Measurements from ENCODE around the gene SIM2.

SIM2 gene

DNA sequence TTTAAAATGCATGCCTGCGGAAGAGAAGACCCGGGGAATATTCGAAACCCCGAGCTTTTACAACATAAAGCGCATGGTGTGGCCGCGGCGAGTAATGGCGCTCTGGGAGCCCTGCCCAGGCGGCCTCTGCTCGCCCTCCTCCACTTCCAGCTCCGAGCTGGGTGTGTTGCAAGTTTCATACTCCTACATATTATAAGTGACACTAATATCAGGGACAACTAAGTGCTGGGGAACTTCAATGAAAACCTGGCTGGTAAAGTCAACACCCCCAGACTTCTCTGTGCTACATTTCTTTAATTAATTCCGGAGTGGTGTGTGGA, 11.8 kb downstream of the SIM2 start:
- no peak for DNase-seq (ENCODE audit: low spot score)

DNA sequence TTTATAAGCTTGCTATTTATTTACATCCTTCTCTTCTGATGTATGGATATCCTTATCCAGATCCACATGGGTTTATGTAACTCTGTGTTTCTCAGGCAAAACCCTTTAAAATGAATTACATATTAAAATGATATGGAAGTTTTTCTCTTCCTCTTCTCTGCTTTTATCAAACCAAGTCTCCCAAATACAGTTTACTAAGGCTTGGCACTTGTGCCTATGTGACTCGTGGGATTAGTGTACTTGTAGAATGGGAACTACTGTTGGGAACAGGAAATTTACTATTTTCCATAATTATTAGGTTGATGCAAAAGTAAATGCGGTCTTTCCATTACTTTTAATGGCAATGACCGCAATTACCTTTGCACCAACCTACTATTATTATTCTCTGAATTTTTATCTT, 14.8 kb downstream of the SIM2 start:
- DNase-seq (ENCODE audit: low spot score): peak; percentile 17

DNA sequence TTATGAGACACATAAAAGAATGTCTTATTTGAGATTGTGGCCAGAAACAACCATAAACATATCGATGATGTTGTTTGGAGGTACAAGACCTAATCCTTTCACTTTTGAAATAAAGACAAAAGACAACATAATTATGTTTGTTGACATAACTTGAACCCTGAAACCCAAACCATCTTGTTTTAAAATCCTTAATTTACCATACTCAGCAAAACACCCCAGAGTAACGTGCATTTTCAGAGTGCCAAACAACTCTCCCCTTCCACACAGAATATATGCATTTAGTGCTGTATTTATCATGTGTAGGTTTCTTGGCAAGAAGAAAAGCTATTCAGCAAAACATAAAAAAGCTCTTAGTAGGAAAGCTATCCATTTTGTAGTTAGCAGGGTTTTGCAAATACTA, 17.5 kb downstream of the SIM2 start:
- DNase-seq (ENCODE audit: low spot score): no peak

DNA sequence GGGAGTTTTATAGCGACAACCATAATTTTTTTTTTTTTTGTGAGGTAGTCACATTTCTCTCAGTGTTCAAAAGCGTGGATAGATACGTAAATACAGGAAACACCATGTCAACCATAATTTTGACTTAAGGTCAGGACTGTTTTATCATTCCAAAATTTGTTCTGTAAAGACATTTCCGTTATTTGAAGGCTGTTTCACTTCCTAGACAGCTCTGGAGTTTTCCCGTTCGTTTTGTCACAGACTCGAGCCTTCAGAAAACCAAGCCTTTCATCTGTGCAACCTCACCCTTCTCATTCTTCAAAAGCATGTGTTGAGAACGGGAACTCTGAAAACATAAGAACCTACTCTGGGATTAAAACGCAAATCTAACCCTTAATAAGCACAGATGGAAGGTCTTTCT, 17.9 kb downstream of the SIM2 start:
- DNase-seq (ENCODE audit: low spot score): no peak

DNA sequence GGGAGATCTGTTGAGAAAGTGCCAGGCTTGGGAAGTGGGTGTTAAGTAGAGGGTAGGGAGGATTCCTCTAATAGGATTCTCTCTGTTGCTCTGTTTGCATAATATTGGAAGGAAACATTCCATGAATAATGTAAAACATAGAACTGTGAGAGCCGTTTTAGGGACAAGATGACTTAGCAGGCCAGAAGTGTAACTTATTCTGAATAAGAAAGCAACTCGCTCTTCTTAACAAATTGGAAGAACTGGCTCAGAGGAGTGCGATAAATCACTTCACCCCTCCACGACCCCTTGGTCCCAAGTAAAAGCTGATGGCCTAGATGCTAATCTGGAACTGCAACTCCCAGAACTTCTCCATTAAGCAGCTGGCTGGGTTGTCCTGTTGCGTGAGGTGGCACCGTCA, 19.1 kb downstream of the SIM2 start:
- no peak for DNase-seq (ENCODE audit: low spot score)

DNA sequence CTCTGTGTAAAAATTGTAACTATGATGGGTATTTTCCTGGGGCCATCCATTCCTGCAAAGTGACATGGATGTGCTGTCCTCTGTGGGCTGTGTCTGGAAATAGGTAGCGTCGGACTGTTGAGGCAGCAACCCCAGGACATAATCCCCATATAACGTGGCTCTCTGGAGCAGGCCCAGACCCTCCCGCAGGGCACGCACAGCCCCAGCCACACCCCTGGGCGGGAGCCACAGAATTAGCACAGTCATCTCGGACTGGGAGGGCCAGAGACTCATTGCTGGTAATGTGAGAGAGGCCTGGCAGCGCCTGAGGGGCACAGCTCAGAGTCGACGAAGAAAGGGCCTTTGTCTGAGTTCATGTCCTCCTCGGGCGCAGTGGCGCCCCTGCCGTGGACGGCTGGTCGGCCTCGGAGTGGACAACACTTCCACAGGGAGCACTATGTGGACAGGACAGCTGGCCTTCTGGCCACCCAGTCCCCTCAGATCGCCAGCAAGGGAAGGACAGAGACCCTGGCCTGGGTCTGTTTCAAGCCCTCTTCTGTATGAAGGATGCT, 20.1 kb downstream of the SIM2 start:
- DNase-seq (ENCODE audit: low spot score): no peak

DNA sequence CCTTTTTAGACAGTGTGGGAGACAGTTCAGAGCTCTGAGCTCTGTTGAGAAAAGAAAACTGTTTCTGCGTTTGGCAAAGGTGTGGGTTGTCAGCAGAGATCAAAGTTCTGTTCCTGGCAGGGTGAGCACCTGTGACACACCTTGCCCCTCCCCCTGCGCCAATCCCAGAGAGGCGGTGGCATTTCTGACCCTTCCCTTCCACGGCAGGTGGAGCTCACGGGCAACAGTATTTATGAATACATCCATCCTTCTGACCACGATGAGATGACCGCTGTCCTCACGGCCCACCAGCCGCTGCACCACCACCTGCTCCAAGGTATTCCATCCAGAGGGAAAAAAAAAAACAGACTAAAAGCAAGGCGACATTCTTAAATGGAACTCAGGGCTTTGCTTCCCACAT, 20.7 kb downstream of the SIM2 start:
- no peak for DNase-seq (ENCODE audit: low spot score)

DNA sequence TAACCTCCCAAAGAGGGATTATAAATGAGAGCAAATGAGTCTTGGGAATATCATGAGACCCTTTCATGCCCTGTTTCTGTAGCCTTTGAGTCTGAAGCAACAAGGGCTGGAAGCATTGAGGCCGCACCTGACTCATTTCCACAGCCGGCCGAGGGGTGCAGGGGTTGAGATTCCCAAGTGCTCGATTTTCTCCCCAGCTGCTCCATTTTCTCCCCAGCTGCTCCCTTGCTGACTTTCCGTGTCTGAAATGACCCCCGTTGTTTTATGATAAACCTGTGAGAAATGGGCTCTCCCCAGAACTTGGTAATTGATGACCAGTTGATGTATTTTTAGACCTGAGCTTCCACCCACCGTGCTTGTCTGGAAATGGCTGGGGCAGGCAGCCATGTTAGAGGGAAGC, 22.9 kb downstream of the SIM2 start:
- no peak for DNase-seq (ENCODE audit: low spot score)

DNA sequence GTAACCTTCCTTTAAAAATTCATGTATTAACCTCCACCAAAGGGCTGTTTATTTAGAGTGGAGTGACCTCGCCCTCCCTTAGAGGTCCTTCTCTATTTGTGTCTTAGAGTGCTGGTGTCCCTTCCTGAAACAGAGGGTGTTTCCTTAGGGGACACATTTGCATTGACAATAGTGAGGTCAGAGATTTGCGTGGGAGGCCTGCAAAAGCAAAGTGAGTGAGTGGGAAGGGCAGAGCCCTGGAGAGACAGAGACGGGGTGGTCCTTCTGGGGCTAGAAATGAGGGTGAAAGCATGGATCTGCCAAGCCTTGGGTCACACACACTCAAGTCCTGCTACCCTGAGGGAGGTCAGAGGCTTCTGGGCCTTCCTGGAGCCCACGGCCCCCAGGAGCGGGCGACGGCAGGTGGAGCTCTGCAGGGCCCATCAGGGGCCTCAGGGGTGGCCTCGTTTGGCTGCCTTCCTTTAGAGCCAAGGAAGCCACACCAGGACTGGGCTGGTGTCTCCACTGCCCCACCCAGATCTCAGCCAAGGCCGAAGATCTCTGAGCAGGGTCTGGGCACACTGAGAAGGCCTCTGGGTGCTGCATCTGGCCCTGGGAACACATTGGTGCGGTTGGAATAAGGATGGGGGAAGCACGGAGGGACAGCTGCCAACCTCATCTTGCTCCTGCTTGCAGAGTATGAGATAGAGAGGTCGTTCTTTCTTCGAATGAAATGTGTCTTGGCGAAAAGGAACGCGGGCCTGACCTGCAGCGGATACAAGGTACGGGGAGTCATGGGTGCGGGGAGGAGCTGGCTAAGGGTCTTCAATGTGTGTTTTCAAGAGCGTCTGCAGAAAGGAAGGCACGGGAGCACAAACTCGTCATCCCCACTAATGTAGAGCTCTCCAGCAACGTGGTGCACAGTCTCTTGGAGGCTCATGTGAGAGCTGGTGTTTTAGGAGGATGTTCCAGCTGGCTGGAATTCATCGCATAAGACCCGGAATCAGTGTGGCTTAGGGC, 23.8 kb downstream of the SIM2 start:
- DNase-seq (ENCODE audit: low spot score): no peak

DNA sequence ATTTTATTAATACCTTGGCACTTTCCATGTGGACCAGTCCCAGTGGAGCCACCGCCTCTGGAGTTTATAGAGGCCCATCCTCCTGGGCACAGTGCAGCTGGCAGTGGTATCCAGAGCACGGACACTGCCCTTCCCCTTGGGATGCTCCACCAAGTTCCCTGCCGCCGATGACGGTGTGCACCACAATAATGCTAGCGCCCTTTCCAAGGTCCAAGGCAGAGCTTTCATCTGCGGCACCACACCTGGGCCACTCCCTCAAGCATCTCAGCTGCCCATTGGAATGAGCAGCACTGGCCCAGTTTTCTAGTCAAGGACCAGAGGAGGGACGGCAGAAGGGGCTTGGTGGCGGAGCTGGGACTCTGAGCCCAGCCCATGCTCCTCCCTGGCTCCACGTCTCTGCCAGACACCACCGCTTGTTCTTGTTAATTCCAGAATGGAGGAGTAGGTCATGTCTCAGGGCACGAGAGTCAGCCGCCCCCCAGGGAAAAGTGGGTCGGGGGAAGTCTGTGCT, 24.5 kb downstream of the SIM2 start:
- no peak for DNase-seq (ENCODE audit: low spot score)

DNA sequence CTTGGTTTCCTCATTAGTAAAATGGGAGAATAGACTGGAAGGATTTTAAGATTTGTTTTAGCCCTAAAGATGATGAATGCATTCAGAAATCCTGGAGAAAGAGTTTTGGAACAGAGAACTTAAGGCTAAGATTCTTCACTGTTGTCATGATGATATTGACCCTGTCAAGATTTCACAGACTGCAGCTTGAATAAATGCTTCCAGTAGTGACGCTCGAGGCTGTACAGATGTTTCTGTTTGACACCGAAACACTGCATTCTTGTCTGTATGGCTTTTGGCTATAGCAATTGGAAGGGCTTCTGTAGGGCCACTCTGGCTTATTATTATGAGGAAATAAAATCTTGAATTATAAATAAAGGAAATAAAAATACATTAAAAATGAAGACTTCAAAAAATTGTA, 25.7 kb downstream of the SIM2 start:
- DNase-seq (ENCODE audit: low spot score): no peak

DNA sequence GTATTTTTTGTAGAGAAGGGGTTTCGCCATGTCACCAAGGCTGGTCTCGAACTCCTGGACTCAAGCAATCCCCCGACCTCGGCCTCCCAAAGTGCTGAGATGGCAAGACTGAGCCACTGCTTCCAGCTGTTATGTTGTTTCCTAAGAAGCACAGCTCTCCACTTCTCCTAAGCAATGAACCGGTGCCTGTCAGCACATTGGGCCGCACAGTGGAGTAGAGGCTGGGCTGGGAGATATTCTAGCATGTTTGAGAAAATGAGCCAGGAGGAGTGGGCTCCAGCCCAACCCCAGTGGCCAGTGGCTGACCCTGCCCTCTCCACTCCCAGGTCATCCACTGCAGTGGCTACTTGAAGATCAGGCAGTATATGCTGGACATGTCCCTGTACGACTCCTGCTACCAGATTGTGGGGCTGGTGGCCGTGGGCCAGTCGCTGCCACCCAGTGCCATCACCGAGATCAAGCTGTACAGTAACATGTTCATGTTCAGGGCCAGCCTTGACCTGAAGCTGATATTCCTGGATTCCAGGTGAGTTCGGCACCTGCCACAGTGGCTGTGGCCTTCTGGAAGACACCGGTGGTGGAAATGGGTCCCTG, 27.0 kb downstream of the SIM2 start:
- no peak for DNase-seq (ENCODE audit: low spot score)

DNA sequence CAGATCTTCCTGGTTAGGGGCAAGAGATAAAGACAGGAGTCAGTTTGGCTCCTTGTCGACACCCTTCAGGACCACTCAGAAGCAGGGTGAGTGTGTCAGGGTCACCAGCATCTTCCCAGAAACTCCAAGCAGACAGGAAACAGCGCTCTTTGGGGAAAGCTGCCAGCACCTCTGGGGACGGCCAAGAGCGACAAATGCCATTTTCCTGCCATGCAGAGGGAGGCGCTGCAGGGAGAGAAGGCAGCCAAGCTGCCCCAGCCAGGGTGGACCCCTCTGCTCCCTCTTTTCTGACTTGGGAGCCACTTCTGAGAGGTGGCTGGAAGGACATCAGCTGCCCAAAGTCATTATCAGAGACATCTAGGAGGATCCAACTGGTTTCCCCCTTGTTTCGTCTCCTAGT, 29.0 kb downstream of the SIM2 start:
- no peak for DNase-seq (ENCODE audit: low spot score)

DNA sequence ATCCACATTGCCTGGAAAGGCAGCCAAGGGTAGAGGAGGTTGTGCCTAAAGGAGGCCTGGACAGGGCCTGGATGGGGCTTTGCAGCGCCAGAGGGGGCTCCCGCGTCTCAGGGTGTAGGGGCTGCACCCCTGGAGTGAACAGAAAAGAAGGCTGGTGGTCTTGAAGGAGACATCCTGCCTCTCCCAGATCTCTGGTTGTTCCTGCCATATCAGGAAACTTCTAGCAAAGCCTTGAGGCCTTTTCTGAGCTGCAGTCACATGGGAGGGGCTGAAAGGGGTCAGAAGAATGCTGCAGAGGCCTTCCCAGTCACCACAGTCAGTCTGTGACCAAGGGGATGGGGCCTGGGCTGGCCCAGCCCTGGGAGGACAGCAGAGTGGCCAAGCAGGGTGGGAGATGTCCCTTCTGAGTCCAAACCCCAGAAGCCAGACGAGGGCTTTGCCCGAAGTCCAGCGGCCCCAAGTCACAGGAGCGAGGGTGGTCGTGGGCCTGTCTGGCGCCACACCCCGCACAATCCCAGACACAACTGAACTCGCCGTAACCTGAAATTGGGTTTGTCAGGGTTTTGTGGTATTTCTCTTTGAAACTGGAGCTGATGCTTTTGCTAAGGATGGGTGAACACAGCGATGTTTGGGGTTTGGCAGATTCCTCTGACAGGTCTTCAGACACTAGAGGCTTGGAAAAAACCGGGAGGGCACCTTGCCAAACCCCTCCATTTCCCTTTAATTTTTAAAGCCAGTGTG, 29.6 kb downstream of the SIM2 start:
- no peak for DNase-seq (ENCODE audit: low spot score)

DNA sequence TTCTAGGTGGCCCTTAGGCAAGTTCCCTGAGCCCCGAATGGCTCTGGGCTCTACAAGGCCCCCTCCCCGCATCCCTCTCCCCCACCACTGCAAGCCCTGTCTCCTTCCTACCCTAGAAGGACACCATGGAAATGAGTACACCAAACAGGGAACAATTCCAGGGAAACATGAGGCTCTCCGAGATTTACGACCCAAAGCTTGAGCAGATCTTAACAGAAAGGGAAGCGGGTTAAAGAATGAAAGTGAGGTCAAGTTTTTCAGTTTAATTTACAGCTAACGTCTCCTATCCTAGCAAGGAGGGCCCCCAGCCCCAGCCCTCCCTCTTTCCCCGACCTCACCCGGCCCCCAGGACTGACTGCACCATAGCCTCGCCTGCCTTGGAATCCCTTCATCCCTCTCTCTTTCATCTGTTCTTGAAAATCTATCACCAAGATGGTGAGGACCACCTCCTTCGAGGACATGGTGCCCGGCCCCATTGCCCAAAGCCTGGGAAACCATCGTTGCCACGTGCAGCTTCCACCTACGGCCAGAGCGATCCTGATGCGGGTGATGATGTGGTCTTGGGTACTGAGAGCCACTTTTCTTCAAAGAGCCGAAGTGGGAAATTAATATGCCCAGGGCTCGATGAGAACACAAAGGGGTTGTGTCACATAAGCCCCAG, 30.5 kb downstream of the SIM2 start:
- DNase-seq (ENCODE audit: low spot score): no peak

DNA sequence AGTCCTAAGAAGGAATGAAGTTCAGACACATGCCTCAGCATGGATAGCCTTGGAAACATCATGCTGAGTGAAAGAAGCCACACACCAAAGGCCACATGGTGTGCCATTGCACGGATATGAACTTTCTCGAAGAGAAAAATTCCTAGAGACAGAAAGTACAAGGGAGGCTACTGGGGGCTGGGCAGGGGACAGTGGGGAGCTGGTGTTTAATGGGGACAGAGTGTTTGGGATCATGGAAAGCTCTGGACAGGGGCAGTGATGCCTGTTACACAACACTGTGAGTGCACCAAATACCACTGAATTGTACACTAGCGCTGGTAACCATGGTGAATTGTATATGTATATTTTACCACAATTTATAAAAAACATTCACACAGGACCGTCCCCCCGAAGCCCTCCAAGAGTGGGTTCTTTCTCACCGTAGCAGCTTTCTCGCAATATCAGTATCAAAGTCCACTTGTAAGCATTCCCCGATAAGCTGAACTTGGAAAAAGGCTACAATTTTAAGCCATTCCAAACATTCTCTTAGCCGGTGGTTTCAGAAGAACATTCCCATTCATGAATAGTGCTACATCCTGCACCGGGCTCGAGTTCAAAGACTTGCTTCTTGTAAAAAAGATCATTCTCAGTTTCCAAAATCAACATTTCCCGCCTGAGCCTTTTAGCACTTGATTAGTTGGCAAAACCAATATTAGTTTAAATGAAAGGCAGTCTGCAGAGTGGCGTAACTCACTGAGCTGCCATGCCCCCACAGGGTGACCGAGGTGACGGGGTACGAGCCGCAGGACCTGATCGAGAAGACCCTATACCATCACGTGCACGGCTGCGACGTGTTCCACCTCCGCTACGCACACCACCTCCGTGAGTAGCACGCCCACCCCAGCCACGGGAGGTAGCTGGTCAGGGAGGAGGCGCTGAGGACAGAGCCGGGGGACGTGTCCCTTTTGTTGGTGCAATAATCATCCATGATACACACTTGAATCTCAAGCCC, 31.7 kb downstream of the SIM2 start:
- DNase-seq (ENCODE audit: low spot score): no peak

DNA sequence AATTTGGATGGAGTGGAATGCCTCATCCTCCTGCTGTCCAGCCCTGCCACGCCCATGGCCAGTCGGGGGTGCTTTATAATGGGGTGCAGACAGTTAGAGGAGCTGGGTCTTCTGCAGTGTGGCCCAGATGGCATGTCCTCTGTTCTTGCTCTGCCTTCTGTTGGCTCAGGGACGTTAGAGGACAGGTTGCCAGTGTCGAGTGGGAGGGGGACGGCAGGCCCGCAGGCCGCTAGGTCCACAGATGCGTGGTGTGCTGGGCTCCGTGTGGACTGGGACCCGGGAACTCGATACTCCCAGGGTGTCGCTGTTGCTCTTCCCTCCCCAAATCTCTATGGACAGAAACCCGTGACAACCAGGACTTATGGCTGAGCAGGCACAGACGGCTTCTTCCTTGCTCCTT, 33.3 kb downstream of the SIM2 start:
- DNase-seq (ENCODE audit: low spot score): no peak

DNA sequence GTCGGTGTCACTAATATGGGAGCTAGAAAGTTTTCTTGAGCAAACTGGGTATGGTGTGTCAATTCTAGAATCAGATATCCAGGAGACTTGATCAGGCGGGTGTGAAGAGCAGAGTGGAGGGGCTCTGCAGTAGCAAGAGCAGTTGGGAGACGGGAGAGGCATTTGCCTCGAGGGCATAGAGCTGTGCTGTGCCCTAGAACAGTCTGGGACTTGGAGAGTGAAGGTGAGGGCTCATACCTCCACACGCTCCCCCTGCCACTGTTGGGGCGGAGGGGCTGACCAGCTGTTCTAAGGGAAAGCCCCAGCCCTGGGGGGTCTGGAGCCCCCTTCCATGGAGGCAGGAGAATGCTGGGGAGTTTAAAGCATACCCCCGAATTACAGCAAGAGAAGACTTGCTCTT, 33.8 kb downstream of the SIM2 start:
- no peak for DNase-seq (ENCODE audit: low spot score)

DNA sequence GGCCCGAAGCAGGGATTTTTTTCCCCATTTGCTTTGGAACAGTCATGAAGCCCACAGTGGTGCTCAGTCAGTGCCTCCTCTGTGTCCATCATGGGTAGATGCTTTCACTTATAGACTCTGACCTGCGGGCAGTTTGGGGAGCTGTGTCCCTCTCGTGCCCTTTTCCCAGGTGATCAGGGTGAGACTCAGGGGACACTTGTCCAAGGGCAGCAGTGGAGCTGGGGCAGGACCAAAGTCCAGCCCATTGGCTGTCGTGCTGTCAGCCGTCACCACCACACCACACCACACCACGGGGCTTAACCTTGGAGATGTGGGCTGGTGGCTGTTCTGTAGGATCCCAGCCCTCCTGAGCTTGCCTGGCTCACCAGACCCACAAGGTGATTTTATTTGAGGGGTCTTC, 34.9 kb downstream of the SIM2 start:
- no peak for DNase-seq (ENCODE audit: low spot score)

DNA sequence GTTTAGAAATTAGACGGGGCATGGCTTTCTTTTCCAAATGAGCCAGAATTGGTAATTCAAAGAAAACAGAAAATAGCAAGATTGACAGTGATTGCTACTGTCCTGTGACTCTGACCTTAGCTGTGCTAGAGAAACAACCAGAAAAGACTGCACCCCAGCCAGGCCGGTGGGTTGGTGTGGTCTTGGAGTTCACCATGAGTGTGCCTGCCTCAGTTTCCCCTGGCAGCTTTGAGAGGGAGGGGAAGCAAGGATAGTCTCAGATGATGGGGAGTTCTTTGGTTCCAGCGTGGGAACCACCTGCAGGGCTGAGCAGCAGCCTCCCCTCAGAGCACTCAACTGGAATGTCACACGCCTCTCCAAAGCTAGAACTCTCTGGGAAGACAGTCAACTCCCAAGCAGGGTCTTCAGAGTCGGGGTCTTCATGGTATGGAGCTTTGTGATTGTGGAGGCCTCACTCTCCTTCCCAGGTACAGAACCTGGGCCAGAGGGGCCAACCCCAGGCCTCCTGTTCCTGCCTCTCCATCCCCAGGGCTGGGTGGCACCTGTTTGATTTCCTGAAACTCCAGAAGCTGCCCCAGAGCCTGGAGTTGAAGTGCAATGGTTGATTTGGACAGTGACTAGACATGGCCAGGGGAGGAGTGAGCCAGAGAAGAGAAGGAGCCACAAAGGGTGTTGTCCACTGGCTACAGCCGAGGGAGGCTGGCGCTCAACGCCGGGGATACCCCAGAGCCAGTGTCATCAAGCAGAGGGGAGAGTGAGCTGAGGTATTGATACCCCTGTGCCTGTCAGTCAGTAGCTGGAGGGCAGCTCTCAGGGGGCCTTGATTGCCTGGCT, 35.7 kb downstream of the SIM2 start:
- DNase-seq (ENCODE audit: low spot score): no peak
